Calu3 (cell line): ENCODE measurements around the gene P3H4. TPM values are rescaled to one million over a fixed set of nuclear protein-coding genes. Genes with fewer than 3 reads are reported as not detected.
"Not testable (repeated sequence)": the region's sequence is repeated elsewhere in the genome, so short reads cannot be mapped to it uniquely, and the experiment has no call there.

Source experiments
- Bru-seq: library from RNA; stranded (reverse); fragments of 400-500 nt; gene quantifications from one replicate; lab custom pipeline; 2021; lab: Mats Ljungman, UMichigan
- BruChase-seq, 2 experiments: library from RNA; stranded (reverse); fragments of 400-500 nt; gene quantifications; one replicate each; lab custom pipeline; 2021; lab: Mats Ljungman, UMichigan
- BruUV-seq: library from RNA; stranded (reverse); fragments of 400-500 nt; replicated peaks from 2 replicates; lab custom pipeline; 2021; lab: Mats Ljungman, UMichigan
- CTCF ChIA-PET: fragments of 300-600 bp; sonication (Branson Sonifier 250); formaldehyde crosslinking; loops from one replicate; lab custom pipeline; 2022; ENCODE audit warnings: antibody characterized with exemption; lab: Charles Lee
- DNase-seq: peaks from one replicate; pipeline ENCODE4 v3.0.0; 2022
- H3K27ac Mint-ChIP-seq: one replicate; pipeline ENCODE4 v1.8.0; 2022; ENCODE audit warnings: mixed read lengths; ENCODE audit not compliant: unreplicated experiment
- H3K27me3 Mint-ChIP-seq: one replicate; pipeline ENCODE4 v1.8.0; 2022; ENCODE audit warnings: mixed read lengths; ENCODE audit not compliant: unreplicated experiment
- H3K36me3 Mint-ChIP-seq: one replicate; pipeline ENCODE4 v1.8.0; 2022; ENCODE audit warnings: mild to moderate bottlenecking, moderate library complexity, mixed read lengths; ENCODE audit not compliant: insufficient read depth, unreplicated experiment
- H3K4me1 Mint-ChIP-seq: one replicate; pipeline ENCODE4 v1.8.0; 2022; ENCODE audit warnings: mild to moderate bottlenecking, low read depth, mixed read lengths; ENCODE audit not compliant: unreplicated experiment
- H3K4me3 Mint-ChIP-seq: one replicate; pipeline ENCODE4 v1.8.0; 2022; ENCODE audit warnings: mild to moderate bottlenecking, low read depth, moderate library complexity, mixed read lengths; ENCODE audit not compliant: unreplicated experiment
- H3K9me3 Mint-ChIP-seq: one replicate; pipeline ENCODE4 v1.8.0; 2022; ENCODE audit warnings: low read depth, mixed read lengths; ENCODE audit not compliant: unreplicated experiment
- intact Hi-C: fragments of 100-400 bp; cut with micrococcal nuclease; formaldehyde crosslinking; loops from one replicate; pipeline ENCODE4 v1.10.0; 2022; ENCODE audit not compliant: unreplicated experiment
- long read RNA-seq: library from polyadenylated mRNA; stranded (forward); transcript quantifications from one replicate; pipeline ENCODE4 v2.0.0, GENCODE V29; 2022
- total RNA-seq: library from RNA; stranded (reverse); gene quantifications from 2 replicates; pipeline ENCODE4 v1.2.3, GENCODE V29; 2022
- TF ChIP-seq, protein P1 (sequence below): fragments of 200-600 bp; IDR thresholded peaks from one replicate; pipeline ENCODE4 v1.8.0; 2022; ENCODE audit warnings: antibody characterized with exemption; ENCODE audit not compliant: unreplicated experiment

Gene P3H4, protein sequence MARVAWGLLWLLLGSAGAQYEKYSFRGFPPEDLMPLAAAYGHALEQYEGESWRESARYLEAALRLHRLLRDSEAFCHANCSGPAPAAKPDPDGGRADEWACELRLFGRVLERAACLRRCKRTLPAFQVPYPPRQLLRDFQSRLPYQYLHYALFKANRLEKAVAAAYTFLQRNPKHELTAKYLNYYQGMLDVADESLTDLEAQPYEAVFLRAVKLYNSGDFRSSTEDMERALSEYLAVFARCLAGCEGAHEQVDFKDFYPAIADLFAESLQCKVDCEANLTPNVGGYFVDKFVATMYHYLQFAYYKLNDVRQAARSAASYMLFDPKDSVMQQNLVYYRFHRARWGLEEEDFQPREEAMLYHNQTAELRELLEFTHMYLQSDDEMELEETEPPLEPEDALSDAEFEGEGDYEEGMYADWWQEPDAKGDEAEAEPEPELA
- total RNA-seq: 19.9 and 22.5 TPM in 2 replicates
- percentile 52 among the genes with signal in this experiment for Bru-seq, nascent RNA
- percentile 67 among the genes with signal in this experiment for BruChase-seq, experiment 1, labeled RNA remaining after a 6-hour chase
- percentile 61 among the genes with signal in this experiment for BruChase-seq, experiment 2, labeled RNA remaining after a 2-hour chase
- long read RNA-seq, transcript P3H4-202 (8 exons, 2,601 nt): major isoform, 21 of 46 reads
- long read RNA-seq, partial matches to known transcripts: 11 of 46 reads
- long read RNA-seq, other reads (novel, unspliced or antisense): 12 of 46 reads

DNA sequence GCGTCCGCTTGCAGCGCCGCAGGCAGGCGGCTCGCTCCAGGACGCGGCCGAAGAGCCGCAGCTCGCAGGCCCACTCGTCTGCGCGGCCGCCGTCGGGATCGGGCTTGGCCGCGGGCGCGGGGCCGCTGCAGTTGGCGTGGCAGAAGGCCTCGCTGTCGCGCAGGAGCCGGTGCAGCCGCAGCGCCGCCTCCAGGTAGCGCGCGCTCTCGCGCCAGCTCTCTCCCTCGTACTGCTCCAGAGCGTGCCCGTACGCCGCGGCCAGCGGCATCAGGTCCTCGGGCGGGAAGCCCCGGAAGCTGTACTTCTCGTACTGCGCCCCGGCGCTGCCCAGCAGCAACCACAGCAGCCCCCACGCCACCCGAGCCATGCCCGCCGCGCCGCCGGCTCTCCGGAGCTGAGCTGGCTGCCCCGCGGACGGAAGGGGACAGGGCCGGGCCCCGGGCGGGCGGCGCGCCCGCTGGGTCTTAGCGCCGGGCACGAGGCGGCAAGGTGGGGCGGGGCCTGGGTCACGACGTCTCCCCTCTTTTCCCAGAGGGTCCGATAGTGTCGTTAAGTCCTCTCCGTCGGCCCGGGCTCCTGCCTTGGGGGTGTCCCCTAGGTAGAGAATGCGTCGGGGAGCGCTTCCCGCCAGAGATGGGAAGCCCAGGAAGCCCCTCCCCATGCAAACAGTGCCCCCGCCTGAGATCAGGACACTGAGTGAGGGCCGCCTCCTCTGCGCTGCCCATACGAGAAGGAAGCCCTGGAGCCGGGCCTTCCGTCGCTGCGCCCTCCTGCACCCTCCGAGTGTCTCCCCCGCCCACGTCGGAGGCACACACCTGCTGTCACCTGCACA, at the start of gene P3H4:
P3H4 (minus strand) TSS at position 401 of the 832 bp plus-strand sequence; CDS start at position 367, 34 bp downstream.
- intact Hi-C loops: no loop called here
- peak within 1 kb of the TSS; percentile 86 for H3K4me3 Mint-ChIP-seq
- TSS peak; percentile 12 for BruUV-seq
- peak; percentile 89 for DNase-seq
- peaks cover 37% of the 10 kb centered on the region for H3K36me3 Mint-ChIP-seq
- TF ChIP-seq, protein P1, sequence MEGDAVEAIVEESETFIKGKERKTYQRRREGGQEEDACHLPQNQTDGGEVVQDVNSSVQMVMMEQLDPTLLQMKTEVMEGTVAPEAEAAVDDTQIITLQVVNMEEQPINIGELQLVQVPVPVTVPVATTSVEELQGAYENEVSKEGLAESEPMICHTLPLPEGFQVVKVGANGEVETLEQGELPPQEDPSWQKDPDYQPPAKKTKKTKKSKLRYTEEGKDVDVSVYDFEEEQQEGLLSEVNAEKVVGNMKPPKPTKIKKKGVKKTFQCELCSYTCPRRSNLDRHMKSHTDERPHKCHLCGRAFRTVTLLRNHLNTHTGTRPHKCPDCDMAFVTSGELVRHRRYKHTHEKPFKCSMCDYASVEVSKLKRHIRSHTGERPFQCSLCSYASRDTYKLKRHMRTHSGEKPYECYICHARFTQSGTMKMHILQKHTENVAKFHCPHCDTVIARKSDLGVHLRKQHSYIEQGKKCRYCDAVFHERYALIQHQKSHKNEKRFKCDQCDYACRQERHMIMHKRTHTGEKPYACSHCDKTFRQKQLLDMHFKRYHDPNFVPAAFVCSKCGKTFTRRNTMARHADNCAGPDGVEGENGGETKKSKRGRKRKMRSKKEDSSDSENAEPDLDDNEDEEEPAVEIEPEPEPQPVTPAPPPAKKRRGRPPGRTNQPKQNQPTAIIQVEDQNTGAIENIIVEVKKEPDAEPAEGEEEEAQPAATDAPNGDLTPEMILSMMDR: peak; percentile 76
- H3K27ac Mint-ChIP-seq: peak within 1 kb of the TSS; percentile 72
- no peaks in the 10 kb centered on the region for H3K9me3 Mint-ChIP-seq
- H3K27me3 Mint-ChIP-seq: no peaks in the 10 kb centered on the region
- CTCF ChIA-PET: interaction anchor here (0.5 to 2.2 kb wide), 14 partner anchors 11 to 148 kb away, joined by 3 to 13 read pairs (median 3); partner anchors contain the start of gene JUP
- H3K4me1 Mint-ChIP-seq: peaks cover 32% of the 10 kb centered on the region

DNA sequence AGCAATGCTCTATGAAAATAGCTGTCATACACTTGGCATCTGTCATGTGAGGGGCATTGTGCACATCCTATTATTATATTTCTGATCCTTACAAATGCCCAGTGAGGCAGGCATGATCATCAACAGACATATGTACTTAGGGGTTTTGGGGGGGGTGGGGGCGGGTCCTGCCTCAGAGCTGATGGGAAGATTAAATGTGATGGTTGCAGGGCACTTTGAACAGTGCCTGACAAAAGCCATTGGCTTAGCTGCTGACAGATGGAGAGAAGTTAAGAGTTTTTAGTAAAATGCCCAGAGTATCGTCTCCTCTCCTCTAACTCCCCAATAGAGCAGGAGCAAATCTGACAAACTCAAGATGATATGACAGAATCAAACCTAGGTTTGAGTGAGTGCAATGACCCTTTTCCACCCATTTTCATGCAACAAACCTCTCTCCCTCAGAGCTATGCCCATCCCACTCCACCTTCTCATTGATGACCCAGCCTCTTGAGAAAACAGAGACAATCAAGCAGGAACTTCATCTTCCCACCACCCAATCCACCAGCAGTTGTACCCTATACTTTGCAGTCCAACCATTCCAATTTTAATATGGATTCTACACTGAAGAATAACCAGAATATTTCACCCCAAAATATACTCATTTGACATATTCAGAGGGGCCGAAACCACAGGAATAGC, 48.6 kb upstream of the P3H4 start:
- H3K36me3 Mint-ChIP-seq: no peaks in the 10 kb centered on the region
- no TSS peak for BruUV-seq
- H3K27ac Mint-ChIP-seq: no peak overlapping the region
- H3K4me3 Mint-ChIP-seq: no peak overlapping the region
- no peaks in the 10 kb centered on the region for H3K27me3 Mint-ChIP-seq
- TF ChIP-seq, protein P1: no peak
- peaks cover 9% of the 10 kb centered on the region for H3K4me1 Mint-ChIP-seq
- H3K9me3 Mint-ChIP-seq: no peaks in the 10 kb centered on the region
- no peak for DNase-seq
- CTCF ChIA-PET: no interaction called here
- intact Hi-C loops: no loop called here

DNA sequence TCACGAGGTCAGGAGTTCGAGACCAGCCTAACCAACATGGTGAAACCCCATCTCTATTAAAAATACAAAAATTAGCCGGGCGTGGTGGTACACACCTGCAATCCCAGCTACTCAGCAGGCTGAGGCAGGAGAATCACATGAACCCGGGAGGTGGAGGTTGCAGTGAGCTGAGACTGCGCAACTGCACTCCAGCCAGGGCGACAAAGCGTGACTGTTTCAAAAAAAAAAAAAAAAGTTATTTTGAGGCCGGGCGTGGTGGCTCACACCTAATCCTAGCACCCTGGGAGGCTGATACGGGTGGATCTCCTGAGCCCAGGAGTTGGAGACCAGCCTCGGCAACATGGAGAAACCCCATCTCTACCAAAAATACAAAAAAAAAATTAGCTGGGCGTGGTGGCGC, 39.6 kb upstream of the P3H4 start:
- H3K4me1 Mint-ChIP-seq, DNase-seq, H3K27ac Mint-ChIP-seq, H3K36me3 Mint-ChIP-seq, H3K9me3 Mint-ChIP-seq, H3K27me3 Mint-ChIP-seq, BruUV-seq, intact Hi-C loops, H3K4me3 Mint-ChIP-seq: not testable (repeated sequence)
- CTCF ChIA-PET: interaction anchor here (0.6 to 1.4 kb wide), 5 partner anchors 9 to 158 kb away, joined by 3 to 4 read pairs (median 4); partner anchors contain the start of gene KLHL11

DNA sequence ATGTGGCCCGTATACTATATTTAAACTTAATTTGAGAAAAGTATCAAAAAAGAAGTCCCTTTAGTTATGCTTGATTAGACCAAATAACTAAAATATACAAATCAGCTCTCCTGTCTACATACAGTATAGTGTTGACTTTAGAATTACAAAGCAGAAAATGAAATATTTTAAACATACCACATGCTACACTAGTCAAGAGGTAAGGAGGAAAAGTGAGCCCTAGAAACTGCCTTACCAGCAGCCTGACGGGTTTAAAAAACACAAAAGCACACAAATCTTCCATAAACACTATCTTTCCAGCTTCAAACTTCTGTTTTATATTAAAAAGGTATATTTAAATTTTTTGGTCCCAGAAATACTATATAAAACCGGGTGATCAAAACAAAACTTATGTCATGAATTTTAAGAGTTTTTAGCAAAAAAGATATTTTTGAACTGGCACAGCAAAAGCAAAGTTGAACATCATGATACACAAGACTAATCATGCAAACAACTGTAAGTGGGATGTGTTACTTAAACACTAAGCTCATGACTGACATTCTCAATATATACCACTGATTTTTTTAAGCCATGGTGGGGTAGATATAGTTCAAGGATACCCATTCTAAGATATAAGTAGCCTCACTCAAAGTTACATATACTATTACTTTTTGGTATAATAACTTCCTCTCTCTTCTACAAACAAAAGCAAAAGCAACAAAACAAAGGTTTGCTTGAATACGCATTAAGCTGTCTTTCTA, 37.7 kb upstream of the P3H4 start:
- Mint-ChIP-seq H3K27me3 (no peaks in the 10 kb centered on the region), H3K27ac (no peak overlapping the region)
- no TSS peak for BruUV-seq

More for the DNA sequence above, 37.7 kb upstream of the P3H4 start:
- intact Hi-C loops: no loop called here
- TF ChIP-seq, protein P1: no peak
- no peaks in the 10 kb centered on the region for H3K9me3 Mint-ChIP-seq
- peaks cover 7% of the 10 kb centered on the region for H3K4me1 Mint-ChIP-seq
- no peak overlapping the region for H3K4me3 Mint-ChIP-seq
- no peaks in the 10 kb centered on the region for H3K36me3 Mint-ChIP-seq
- CTCF ChIA-PET: no interaction called here
- no peak for DNase-seq
